Transverse colon (tissue), 4 donors: Measurements from ENCODE around the gene ANKZF1. TPM values are rescaled to one million over a fixed set of nuclear protein-coding genes. Genes with fewer than 3 reads are reported as not detected.

Source experiments
- DNase-seq: peaks from one replicate; pipeline ENCODE4 v3.0.0-alpha.2; 2019
- H3K27ac ChIP-seq, 4 donors: fragments of 200-600 bp; sonication (generic); 2 replicates each; pipeline ENCODE4 v1.5.1; 2016 to 2018; ENCODE audit warnings: inconsistent platforms in 4 of 4
- H3K27me3 ChIP-seq: fragments of 200-600 bp; sonication (generic); 2 replicates; pipeline ENCODE4 v1.5.1; 2017; ENCODE audit warnings: inconsistent platforms
- H3K36me3 ChIP-seq, 4 donors: fragments of 200-600 bp; sonication (generic); 2 replicates each; pipeline ENCODE4 v1.5.1; 2017 to 2019; ENCODE audit warnings: inconsistent platforms in 4 of 4
- H3K4me1 ChIP-seq, 4 donors: fragments of 200-600 bp; sonication (generic); 2 replicates each; pipeline ENCODE4 v1.5.1; 2017 to 2020; ENCODE audit warnings: inconsistent platforms in 4 of 4
- H3K4me3 ChIP-seq, 4 donors: fragments of 200-600 bp; sonication (generic); 1 replicate in 1 of 4; 2 replicates in 3 of 4; pipeline versions ENCODE4 v1.5.1 to v1.6.1; 2017 to 2019; ENCODE audit warnings: inconsistent platforms in 4 of 4
- H3K9me3 ChIP-seq, 2 donors: fragments of 200-600 bp; sonication (generic); 2 replicates each; pipeline ENCODE4 v1.5.1; 2017 to 2019; ENCODE audit warnings: inconsistent platforms in 2 of 2
- EP300 ChIP-seq: sonication (generic); formaldehyde crosslinking; IDR thresholded peaks from one replicate; pipeline ENCODE4 v1.6.1; 2017; ENCODE audit warnings: antibody characterized with exemption, low read depth
- POLR2A ChIP-seq: fragments of 450-650 bp; IDR thresholded peaks from one replicate; pipeline ENCODE4 v1.6.1; 2016; ENCODE audit warnings: antibody characterized with exemption, mild to moderate bottlenecking, moderate library complexity
- POLR2AphosphoS5 ChIP-seq, 3 donors: sonication (generic); formaldehyde crosslinking; IDR thresholded peaks; one replicate each; pipeline ENCODE4 v1.6.1; 2016; ENCODE audit warnings: antibody characterized with exemption in 3 of 3
- WGBS, 2 donors: methylation state at CpG; one replicate each; pipeline ENCODE4 v1.1.5; 2018; ENCODE audit warnings: low coverage in 1 of 2; 5-methylcytosine and 5-hydroxymethylcytosine counted together
- in situ Hi-C, 4 donors: fragments of 200-750 bp; cut with MboI; loops; one replicate each; pipeline versions ENCODE4 v1.15.0 to v1.15.1; 2017; ENCODE audit warnings: low sequenced_read_pairs in 3 of 4, low pct_ligation_motif_present in 1 of 4, low pct_unique_long_range_greater_than_20kb in 1 of 4
- intact Hi-C: fragments of 100-400 bp; cut with DNase I; formaldehyde crosslinking; loops from one replicate; pipeline ENCODE4 v1.15.1; 2023; ENCODE audit warnings: low total_unique reads
- total RNA-seq, 4 donors: library from RNA; depleted of rRNA; stranded (reverse); fragments of >200 nt; gene quantifications; one replicate each; pipeline ENCODE4 v1.1.0, GENCODE V29; 2016
- TF ChIP-seq, protein P1 (sequence below), 5 experiments: fragments of 200-600 bp in 3 of 5; fragments of 450-650 bp in 2 of 5; sonication (generic) in 3 of 5; IDR thresholded peaks; 1 replicate in 2 of 5; 2 replicates in 3 of 5; pipeline ENCODE4 v1.5.1; 2016 to 2017; ENCODE audit warnings: antibody characterized with exemption in 5 of 5, inconsistent platforms in 3 of 5, mild to moderate bottlenecking in 2 of 5, moderate library complexity in 1 of 5

The ANKZF1 gene
- total RNA-seq, 4 donors from 2014 or later = 64.3 to 318 (median 114) TPM

DNA sequence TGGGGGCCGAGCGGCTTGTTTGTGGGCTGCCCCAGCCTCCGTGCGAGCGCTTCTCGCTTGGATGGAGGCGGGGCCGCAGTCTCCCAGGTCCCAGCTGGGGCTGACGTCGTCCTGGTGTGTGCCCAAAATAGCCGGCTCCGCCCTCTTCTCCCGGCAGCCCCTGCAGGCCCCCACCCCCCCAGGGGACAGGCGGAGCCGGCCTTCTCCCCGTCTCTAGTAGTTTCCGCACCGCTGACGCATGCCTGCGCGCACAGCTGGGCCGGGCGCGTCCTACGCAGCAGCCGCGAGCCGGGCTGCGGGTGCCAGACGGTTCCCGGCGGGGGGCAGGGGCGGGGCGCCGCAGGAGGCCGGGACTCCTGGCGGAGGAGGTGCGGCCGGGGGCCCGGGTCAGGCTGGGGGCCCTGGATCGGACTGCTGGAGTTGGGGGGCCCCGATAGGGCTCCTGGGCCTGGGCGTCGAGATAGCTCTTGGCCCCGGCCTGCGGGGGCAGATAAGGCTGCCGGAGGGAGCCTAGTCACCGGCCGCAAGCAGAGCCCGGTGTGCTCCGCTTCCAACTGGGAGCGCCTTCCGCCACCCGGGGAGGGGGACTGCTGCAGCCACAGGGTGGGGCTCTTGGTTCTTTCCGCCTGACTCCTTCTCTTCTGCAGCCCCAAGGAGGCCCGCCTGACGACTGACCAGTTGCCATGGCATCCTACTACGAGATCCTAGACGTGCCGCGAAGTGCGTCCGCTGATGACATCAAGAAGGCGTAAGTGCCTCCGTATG, 49.7 kb downstream of the ANKZF1 start, which contains the start of gene DNAJB2:
DNAJB2 (plus strand) TSS at position 216 of the 765 bp plus-strand sequence; CDS start at position 684, 468 bp downstream.
- no peaks in the 10 kb centered on the region for H3K9me3 ChIP-seq
- peaks cover 16 to 27% (median 22%) of the 10 kb centered on the region in 4 donors for H3K4me1 ChIP-seq
- no peaks in the 10 kb centered on the region for H3K27me3 ChIP-seq
- DNase-seq = peak; percentile 99
- H3K27ac ChIP-seq = peak within 1 kb of the TSS; percentile 94 to 98 (median 98)
- peak within 1 kb of the TSS; percentile 53 to 91 (median 68) for H3K4me3 ChIP-seq
- TF ChIP-seq POLR2AphosphoS5 (IDR thresholded peaks at IDR 0.05) (peak; percentile 92 to 98 (median 98)), EP300 (peak; percentile 77), POLR2A (peak; percentile 89)
- TF ChIP-seq, protein P1, sequence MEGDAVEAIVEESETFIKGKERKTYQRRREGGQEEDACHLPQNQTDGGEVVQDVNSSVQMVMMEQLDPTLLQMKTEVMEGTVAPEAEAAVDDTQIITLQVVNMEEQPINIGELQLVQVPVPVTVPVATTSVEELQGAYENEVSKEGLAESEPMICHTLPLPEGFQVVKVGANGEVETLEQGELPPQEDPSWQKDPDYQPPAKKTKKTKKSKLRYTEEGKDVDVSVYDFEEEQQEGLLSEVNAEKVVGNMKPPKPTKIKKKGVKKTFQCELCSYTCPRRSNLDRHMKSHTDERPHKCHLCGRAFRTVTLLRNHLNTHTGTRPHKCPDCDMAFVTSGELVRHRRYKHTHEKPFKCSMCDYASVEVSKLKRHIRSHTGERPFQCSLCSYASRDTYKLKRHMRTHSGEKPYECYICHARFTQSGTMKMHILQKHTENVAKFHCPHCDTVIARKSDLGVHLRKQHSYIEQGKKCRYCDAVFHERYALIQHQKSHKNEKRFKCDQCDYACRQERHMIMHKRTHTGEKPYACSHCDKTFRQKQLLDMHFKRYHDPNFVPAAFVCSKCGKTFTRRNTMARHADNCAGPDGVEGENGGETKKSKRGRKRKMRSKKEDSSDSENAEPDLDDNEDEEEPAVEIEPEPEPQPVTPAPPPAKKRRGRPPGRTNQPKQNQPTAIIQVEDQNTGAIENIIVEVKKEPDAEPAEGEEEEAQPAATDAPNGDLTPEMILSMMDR (IDR thresholded peaks at IDR 0.05) = no peak
- intact Hi-C loops (no loop called here), in situ Hi-C loops (loop anchor here in 1 of 4 donors (25.0 kb wide), 1 partner anchor 117 kb away; the partner anchor contains the start of genes NHEJ1 and SLC23A3)
- H3K36me3 ChIP-seq = peaks cover 0 to 3% (median 0%) of the 10 kb centered on the region in 4 donors
- 0% methylated on average over 40 of the region's 65 CpGs; no CpG with 5 or more reads in 1 of the 2 donors for WGBS, 2 donors

DNA sequence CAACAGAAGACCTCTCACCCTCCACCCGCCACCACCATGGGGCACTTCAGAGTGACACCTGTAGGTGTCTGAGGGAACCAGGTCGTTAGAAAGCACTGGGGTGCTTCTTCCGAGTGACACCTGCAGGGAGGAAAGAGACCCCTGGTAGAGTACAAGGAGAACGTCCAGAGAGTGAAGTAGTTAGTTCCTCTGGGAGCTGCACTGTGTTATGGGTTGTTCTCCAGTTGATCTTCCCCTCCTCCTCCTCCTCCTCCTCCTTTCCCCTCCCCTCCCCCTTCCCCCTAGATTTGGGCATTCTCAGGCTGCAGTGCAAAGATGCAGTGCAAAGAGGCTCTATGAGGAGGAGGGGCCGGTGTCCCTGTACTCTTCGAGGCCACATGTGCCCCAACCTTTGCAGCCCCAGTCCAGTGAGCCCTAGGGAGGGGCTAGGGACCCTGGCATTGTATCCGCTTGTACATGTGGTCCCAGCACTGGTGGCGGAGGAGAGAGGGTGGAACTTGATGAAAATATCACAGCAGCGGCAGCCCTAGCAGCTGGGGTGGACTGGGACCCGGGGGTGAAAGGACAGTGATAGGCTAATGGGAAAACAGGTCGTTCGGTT, 50.4 kb downstream of the ANKZF1 start:
- intact Hi-C loops = loop anchor here (2.0 kb wide), 1 partner anchor 103 kb away; the partner anchor contains the start of gene CNPPD1
- Histone ChIP-seq H3K27ac (peak overlapping the region; percentile 94 to 98 (median 98)), H3K4me3 (peak overlapping the region; percentile 53 to 91 (median 68)), H3K9me3 (no peaks in the 10 kb centered on the region), H3K27me3 (no peaks in the 10 kb centered on the region), H3K36me3 (peaks cover 0 to 3% (median 0%) of the 10 kb centered on the region in 4 donors), H3K4me1 (peaks cover 16 to 27% (median 21%) of the 10 kb centered on the region in 4 donors)
- DNase-seq = no peak
- 24 to 49% methylated on average over 3 to 12 of the region's 12 CpGs for WGBS, 2 donors
- in situ Hi-C loops = loop anchor here in 1 of 4 donors (25.0 kb wide), 1 partner anchor 118 kb away; the partner anchor contains the start of genes NHEJ1 and SLC23A3
- TF ChIP-seq, protein P1 (IDR thresholded peaks at IDR 0.05) = peak in 3 of 5 experiments; percentile 8 to 34 (median 20)
- no peak for TF ChIP-seq EP300

DNA sequence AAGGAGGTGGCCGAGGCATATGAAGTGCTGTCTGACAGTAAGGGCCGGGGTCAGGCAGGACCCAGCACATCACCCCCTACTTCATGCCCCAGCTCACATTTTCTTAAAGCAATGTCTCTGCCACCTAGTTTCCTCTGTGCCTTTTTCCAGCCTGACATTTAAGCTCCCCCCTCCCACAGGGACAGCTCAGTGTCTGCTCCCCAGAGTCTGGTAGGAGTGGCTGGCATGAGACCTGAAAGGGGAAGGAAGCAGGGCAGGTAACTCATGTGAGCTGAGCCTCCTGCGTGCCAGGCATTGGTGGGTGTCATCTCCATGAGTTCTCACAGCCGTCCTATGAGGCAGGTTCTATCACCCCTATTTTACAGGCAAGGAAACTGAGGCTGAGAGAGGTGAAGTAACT, 51.0 kb downstream of the ANKZF1 start:
- H3K9me3 ChIP-seq = no peaks in the 10 kb centered on the region
- no peak for TF ChIP-seq POLR2AphosphoS5 (IDR thresholded peaks at IDR 0.05)
- no peak for TF ChIP-seq EP300
- TF ChIP-seq POLR2A = no peak
- TF ChIP-seq, protein P1 (IDR thresholded peaks at IDR 0.05) = no peak
- WGBS, 2 donors = 94 to 100% methylated on average over 2 to 4 of the region's 4 CpGs
- H3K4me1 ChIP-seq = peaks cover 16 to 27% (median 21%) of the 10 kb centered on the region in 4 donors
- intact Hi-C loops = loop anchor here (2.0 kb wide), 1 partner anchor 104 kb away; the partner anchor contains the start of gene CNPPD1
- no peak for DNase-seq
- peaks cover 0 to 3% (median 0%) of the 10 kb centered on the region in 4 donors for H3K36me3 ChIP-seq
- H3K27me3 ChIP-seq = no peaks in the 10 kb centered on the region
- in situ Hi-C loops = loop anchor here in 1 of 4 donors (25.0 kb wide), 1 partner anchor 118 kb away; the partner anchor contains the start of genes NHEJ1 and SLC23A3
- H3K4me3 ChIP-seq = no peak overlapping the region
- peak overlapping the region in 3 of 4 donors; percentile 97 to 98 (median 98) for H3K27ac ChIP-seq
